ENCODE data around the gene NABP2.

The NABP2 gene

GRCh38 chr12:56256326-56256960, 32.3 kb downstream of the NABP2 start:
- TF ChIP-seq CTCF (IDR thresholded peaks at IDR 0.05; ENCODE audit: control extremely low read depth, extremely low read depth, low read depth, missing control alignments), result no peak
- POLR2A ChIA-PET, result no interaction called here
- CTCF ChIA-PET, result interaction anchor here (0.9 to 7.6 kb wide), 7 partner anchors 8 to 67 kb away, joined by 3 to 64 read pairs (median 15); partner anchors contain the start of genes COQ10A, RNF41 and SMARCC2
- no peak for DNase-seq (ENCODE audit: extremely low spot score)

- POLR2A ChIA-PET, result no interaction called here
- no peak for DNase-seq (ENCODE audit: extremely low spot score)
- no peak for TF ChIP-seq CTCF (IDR thresholded peaks at IDR 0.05; ENCODE audit: control extremely low read depth, extremely low read depth, low read depth, missing control alignments)
- CTCF ChIA-PET, result interaction anchor here (0.9 to 7.6 kb wide), 12 partner anchors 9 to 82 kb away, joined by 3 to 64 read pairs (median 9); partner anchors contain the start of genes COQ10A, PAN2, RNF41 and SMARCC2
These were observed 32.9 kb downstream of the NABP2 start for GRCh38 chr12:56257071-56257470.

GRCh38 chr12:56257491-56258067, 33.4 kb downstream of the NABP2 start:
- POLR2A ChIA-PET, result interaction anchor here (1.0 kb wide), 2 partner anchors 58 to 153 kb away, joined by 3 to 6 read pairs; partner anchors contain the start of genes CNPY2 and PA2G4
- CTCF ChIA-PET, result interaction anchor here (0.6 to 7.6 kb wide), 40 partner anchors 9 to 315 kb away, joined by 3 to 64 read pairs (median 4); partner anchors contain the start of genes COQ10A, CS, PAN2 and RBMS2
- no peak for TF ChIP-seq CTCF (IDR thresholded peaks at IDR 0.05; ENCODE audit: control extremely low read depth, extremely low read depth, low read depth, missing control alignments)
- DNase-seq (ENCODE audit: extremely low spot score), result no peak

GRCh38 chr12:56258068-56258819, 34.1 kb downstream of the NABP2 start, which contains the start of gene ANKRD52:
ANKRD52 (minus strand) TSS chr12:56258384; CDS start chr12:56258269, 115 bp downstream.
- CTCF ChIA-PET, result interaction anchor here (0.6 to 7.6 kb wide), 42 partner anchors 10 to 316 kb away, joined by 3 to 64 read pairs (median 4); partner anchors contain the start of genes COQ10A, CS, ESYT1 and PAN2
- DNase-seq (ENCODE audit: extremely low spot score), result peak; percentile 96
- POLR2A ChIA-PET, result interaction anchor here (0.9 to 1.0 kb wide), 3 partner anchors 57 to 154 kb away, joined by 3 to 6 read pairs (median 4); partner anchors contain the start of genes CNPY2 and PA2G4
- TF ChIP-seq CTCF (IDR thresholded peaks at IDR 0.05; ENCODE audit: control extremely low read depth, extremely low read depth, low read depth, missing control alignments), result peak; percentile 88

GRCh38 chr12:56258820-56259183, 34.7 kb downstream of the NABP2 start:
- CTCF ChIA-PET, result interaction anchor here (1.1 to 7.6 kb wide), 27 partner anchors 10 to 317 kb away, joined by 3 to 64 read pairs (median 5); partner anchors contain the start of genes COQ10A, ESYT1, RNF41 and SMARCC2
- DNase-seq (ENCODE audit: extremely low spot score), result no peak
- POLR2A ChIA-PET, result interaction anchor here (0.9 to 1.0 kb wide), 2 partner anchors 140 to 155 kb away, joined by 4 to 6 read pairs; partner anchors contain the start of gene PA2G4
- no peak for TF ChIP-seq CTCF (IDR thresholded peaks at IDR 0.05; ENCODE audit: control extremely low read depth, extremely low read depth, low read depth, missing control alignments)

- POLR2A ChIA-PET, result no interaction called here
- DNase-seq (ENCODE audit: extremely low spot score), result no peak
- CTCF ChIA-PET, result interaction anchor here (1.0 to 1.3 kb wide), 3 partner anchors 11 to 66 kb away, joined by 3 read pairs; partner anchors contain the start of gene RNF41
- TF ChIP-seq CTCF (IDR thresholded peaks at IDR 0.05; ENCODE audit: control extremely low read depth, extremely low read depth, low read depth, missing control alignments), result no peak
These were observed 36.2 kb downstream of the NABP2 start for GRCh38 chr12:56260380-56260779.
